ENCODE data around the gene SPSB3.
"Not testable (repeated sequence)": the region's sequence is repeated elsewhere in the genome, so short reads cannot be mapped to it uniquely, and the experiment has no call there.

Gene SPSB3

GRCh38 chr16:1734816-1735215, 47.6 kb downstream of the SPSB3 start:
- DNase-seq: no peak

DNA sequence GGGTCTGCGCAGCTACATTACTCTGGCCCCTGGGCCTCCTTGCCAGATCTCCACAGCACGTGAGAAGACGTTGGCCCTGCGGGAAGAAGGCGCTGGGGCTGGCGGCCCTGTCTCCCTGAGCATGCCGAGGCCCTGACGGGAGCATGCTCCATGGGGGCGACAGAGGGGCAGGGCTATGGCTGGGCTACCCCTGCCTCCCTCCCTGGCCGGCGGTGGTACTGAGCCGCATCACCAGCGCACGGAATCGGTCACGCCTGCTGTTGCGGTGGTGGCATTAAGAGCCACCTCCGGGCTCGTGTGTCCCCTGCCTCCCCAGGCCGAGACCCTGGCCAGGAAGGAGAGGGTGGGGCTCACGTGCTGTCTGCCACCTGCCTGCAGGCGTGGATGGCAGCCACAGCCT, 48.2 kb downstream of the SPSB3 start:
- no peak for DNase-seq

DNA sequence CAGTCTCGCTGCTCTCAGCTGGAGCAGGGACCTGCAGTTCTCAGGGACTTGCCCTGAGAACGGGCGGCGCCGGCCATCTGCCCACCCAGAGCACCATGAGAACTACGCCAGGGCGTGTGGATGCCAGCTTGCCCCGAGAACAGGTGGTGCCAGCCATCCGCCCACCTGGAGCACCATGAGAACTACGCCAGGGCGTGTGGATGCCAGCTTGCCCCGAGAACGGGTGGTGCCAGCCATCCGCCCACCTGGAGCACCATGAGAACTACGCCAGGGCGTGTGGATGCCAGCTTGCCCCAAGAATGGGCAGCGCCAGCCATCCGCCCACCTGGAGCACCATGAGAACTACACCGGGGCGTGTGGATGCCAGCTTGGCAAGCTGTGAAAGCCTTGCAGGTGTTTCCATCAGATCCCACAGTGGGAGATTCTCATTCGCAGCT, 49.8 kb downstream of the SPSB3 start:
- DNase-seq: not testable (repeated sequence)

DNA sequence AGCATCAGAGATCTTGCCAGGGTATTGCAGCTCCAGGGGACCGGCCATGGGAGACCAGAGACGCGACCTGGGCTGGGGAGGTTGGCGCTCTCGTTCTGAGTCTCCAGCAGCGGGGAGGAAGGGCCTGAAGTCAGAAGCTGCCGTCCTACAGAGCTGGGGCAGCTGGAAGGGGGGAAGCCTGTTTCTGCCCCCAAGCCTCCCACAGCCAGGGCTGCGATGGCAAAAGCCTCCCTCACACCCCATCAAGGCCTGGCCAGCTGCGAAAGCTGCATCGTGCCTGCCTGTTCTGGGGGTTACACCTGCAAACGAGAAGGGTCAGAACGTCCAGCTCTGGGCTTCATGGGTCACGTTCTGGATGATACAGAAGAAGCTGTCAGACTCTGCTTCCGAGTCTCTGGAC, 50.3 kb downstream of the SPSB3 start:
- no peak for DNase-seq

DNA sequence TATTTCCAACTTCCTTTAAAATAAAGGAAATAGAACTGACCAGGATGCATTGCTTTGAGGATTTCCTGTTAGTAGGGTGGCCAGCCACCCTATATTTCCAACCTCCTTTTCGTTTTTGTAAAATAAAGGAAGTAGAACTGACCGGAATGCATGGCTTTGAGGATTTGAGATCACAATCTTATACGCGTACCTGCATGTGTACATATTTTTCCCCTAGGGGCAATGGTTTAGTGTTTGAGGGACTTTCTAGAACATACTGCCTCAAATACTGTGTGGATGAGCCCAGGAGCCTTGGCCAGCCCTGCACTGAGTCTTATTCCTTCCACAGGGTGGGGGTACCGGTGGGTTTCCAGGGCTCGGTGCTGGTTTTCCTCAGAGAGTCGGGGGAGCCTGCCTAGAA, 50.8 kb downstream of the SPSB3 start:
- no peak for DNase-seq

- no peak for DNase-seq
These were observed 51.3 kb downstream of the SPSB3 start for GRCh38 chr16:1731073-1731472.

- no peak for DNase-seq
These were observed 52.9 kb downstream of the SPSB3 start for GRCh38 chr16:1729445-1729844.

GRCh38 chr16:1729026-1729425, 53.3 kb downstream of the SPSB3 start:
- no peak for DNase-seq

DNA sequence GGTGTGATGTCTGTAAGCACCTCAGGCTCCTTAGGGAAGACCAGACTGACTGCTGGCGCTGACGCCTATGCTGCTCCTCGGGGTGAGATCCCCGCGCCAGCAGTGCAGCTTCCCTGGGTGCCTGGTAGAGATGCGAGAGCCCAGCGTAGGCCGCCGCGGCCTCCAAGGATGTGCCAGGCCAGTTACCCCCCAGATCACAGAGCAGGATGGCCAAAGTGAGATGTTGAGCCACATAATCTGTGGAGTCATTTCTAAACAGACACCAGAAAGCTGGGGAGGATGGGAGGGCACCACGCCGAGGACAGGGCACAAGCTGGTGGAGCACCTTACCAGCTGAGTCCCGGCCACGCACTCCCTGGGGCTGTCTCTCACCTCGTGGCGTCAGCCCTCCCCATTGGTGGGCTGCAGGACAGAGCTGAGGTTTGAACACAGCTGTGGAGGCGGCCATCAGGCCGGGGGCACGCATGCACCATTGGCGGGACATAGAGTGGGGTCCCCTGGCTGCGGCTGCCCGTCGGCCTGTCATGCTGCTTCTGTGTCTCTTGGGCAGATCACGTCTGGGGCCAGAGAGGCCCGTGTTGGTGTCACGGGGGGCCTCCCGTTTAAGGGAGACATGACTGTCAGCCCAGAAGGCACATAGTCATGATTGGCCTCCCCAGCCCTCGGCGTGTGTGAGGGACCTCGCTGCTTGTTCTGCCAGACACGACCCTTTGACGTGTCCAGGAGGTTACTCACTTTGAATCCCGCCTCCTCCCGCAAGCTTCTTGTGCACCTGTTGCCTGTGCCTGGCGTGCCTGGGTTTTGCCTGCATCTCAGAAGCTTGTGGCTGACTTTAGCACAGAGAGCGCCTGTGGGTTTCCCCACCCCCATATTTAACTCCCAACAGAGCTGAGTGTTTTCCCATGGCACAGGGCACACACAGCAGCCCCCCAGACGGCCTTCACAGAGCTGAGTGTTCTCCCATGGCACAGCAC, 54.4 kb downstream of the SPSB3 start:
- DNase-seq: no peak
